HL-60 (cell line): ENCODE results near the gene ZNF74.

ENCODE experiments used
- DNase-seq, 2 experiments: peaks; one replicate each; pipeline ENCODE4 v3.0.0-alpha.2; 2010 to 2020; ENCODE audit warnings: low read depth in 1 of 2, low spot score in 1 of 2
- H3K27ac ChIP-seq: fragments of 250-450 bp; sonication (Bioruptor Pico); replicated peaks from 2 replicates; pipeline ENCODE4 v1.5.1; 2020; ENCODE audit warnings: mild to moderate bottlenecking, moderate library complexity
- H3K27me3 ChIP-seq: fragments of 250-450 bp; sonication (Bioruptor Pico); 2 replicates; pipeline ENCODE4 v1.5.1; 2021; ENCODE audit warnings: mild to moderate bottlenecking, moderate library complexity; ENCODE audit not compliant: insufficient read depth, poor library complexity, severe bottlenecking
- H3K4me3 ChIP-seq: replicated peaks from 2 replicates; pipeline ENCODE4 v1.5.1; 2011; ENCODE audit warnings: mild to moderate bottlenecking, control low read depth, low read length; ENCODE audit not compliant: insufficient read depth
- CTCF ChIP-seq: IDR thresholded peaks from one replicate; pipeline ENCODE4 v1.5.1; 2011; ENCODE audit warnings: low read length, control low read depth, inconsistent platforms; ENCODE audit not compliant: insufficient read depth
- GABPA ChIP-seq: IDR thresholded peaks from 2 replicates; pipeline ENCODE4 v1.6.1; 2012; ENCODE audit warnings: low read depth
- POLR2AphosphoS5 ChIP-seq: IDR thresholded peaks from 2 replicates; pipeline ENCODE4 v1.6.1; 2012; ENCODE audit warnings: low read depth
- SPI1 ChIP-seq: IDR thresholded peaks from 2 replicates; pipeline ENCODE4 v1.6.1; 2012; ENCODE audit warnings: low read depth, mild to moderate bottlenecking, borderline replicate concordance
- TF ChIP-seq, protein P1 (sequence below): IDR thresholded peaks from 2 replicates; pipeline ENCODE4 v1.6.1; 2012; ENCODE audit warnings: low read depth; ENCODE audit not compliant: insufficient replicate concordance

The ZNF74 gene

GRCh38 chr22:20431511-20432192, 37.7 kb downstream of the ZNF74 start:
- H3K27me3 ChIP-seq = peaks cover 70% of the 10 kb centered on the region

DNA sequence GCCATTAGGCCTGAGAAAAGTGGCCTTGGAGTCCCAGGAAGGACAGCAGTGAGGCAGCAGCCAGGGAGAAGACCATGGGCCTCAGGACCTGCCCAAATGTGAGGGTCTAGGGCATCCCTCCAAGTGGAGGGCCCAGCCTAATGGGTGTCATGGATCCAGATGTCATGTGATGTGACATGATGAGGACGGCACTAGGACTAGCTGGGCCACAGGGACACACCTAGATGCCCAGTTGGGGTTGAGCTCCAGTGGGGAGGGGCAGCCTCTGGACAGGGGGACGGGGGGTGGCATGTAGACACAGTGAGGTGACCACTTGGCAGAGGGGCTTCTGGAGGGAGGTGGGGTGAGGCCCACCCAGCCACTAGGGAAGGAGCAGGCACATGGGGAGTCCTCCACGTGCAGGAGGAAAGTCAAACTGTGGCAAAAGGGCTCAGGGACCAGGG, 38.3 kb downstream of the ZNF74 start:
- DNase-seq = no peak
- peaks cover 76% of the 10 kb centered on the region for H3K27me3 ChIP-seq
- no peak overlapping the region for H3K27ac ChIP-seq

More at GRCh38 chr22:20431511-20432192, 37.7 kb downstream of the ZNF74 start:
- no peak for DNase-seq
- H3K27ac ChIP-seq = no peak overlapping the region
- TF ChIP-seq, protein P1, sequence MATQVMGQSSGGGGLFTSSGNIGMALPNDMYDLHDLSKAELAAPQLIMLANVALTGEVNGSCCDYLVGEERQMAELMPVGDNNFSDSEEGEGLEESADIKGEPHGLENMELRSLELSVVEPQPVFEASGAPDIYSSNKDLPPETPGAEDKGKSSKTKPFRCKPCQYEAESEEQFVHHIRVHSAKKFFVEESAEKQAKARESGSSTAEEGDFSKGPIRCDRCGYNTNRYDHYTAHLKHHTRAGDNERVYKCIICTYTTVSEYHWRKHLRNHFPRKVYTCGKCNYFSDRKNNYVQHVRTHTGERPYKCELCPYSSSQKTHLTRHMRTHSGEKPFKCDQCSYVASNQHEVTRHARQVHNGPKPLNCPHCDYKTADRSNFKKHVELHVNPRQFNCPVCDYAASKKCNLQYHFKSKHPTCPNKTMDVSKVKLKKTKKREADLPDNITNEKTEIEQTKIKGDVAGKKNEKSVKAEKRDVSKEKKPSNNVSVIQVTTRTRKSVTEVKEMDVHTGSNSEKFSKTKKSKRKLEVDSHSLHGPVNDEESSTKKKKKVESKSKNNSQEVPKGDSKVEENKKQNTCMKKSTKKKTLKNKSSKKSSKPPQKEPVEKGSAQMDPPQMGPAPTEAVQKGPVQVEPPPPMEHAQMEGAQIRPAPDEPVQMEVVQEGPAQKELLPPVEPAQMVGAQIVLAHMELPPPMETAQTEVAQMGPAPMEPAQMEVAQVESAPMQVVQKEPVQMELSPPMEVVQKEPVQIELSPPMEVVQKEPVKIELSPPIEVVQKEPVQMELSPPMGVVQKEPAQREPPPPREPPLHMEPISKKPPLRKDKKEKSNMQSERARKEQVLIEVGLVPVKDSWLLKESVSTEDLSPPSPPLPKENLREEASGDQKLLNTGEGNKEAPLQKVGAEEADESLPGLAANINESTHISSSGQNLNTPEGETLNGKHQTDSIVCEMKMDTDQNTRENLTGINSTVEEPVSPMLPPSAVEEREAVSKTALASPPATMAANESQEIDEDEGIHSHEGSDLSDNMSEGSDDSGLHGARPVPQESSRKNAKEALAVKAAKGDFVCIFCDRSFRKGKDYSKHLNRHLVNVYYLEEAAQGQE = no peak
- TF ChIP-seq GABPA = no peak
- no peak overlapping the region for H3K4me3 ChIP-seq

GRCh38 chr22:20433191-20433590, 39.2 kb downstream of the ZNF74 start:
- TF ChIP-seq, protein P1 = no peak
- TF ChIP-seq GABPA = no peak
- no peak for TF ChIP-seq CTCF
- no peak for TF ChIP-seq POLR2AphosphoS5
- no peak for TF ChIP-seq SPI1
- Histone ChIP-seq H3K27ac (no peak overlapping the region), H3K4me3 (no peak overlapping the region), H3K27me3 (peaks cover 79% of the 10 kb centered on the region)
- no peak for DNase-seq

More for the DNA sequence above, 38.3 kb downstream of the ZNF74 start:
- TF ChIP-seq, protein P1 = no peak
- TF ChIP-seq CTCF = no peak
- TF ChIP-seq SPI1 = no peak
- TF ChIP-seq POLR2AphosphoS5 = no peak
- TF ChIP-seq GABPA = no peak
- no peak overlapping the region for H3K4me3 ChIP-seq
